ENCODE data around the gene NOB1. TPM values are rescaled to one million over a fixed set of nuclear protein-coding genes. Genes with fewer than 3 reads are reported as not detected.

NOB1 gene
- total RNA-seq, 1 experiment from 2014 or later: 172 TPM

DNA sequence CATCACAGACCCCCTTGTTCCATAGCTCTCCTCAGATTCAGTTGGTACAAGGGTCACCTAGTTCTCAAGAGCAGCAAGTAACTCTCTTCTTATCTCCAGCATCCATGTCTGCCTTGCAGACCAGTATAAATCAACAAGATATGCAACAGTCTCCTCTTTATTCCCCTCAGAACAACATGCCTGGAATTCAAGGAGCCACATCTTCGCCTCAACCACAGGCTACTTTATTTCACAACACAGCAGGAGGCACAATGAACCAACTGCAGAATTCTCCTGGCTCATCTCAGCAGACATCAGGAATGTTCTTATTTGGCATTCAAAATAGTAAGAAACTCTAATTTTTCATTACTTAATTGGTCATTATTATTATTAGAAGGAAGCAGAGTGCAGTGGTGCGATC lies 60.8 kb downstream of the NOB1 start:
- Histone ChIP-seq H3K79me2 (ENCODE audit: insufficient read depth, low read length) (peaks cover 83% of the 10 kb centered on the region), H4K20me1 (ENCODE audit: insufficient read depth) (0 out of 2 replicates have a peak, but pooled peaks cover 8% of the 10 kb centered on the region), H3K36me3 (ENCODE audit: control insufficient read depth in 1 of 2, insufficient read depth in 2 of 2, low read length in 2 of 2) (peaks cover 70 to 75% of the 10 kb centered on the region in 2 experiments), H3K27me3 (ENCODE audit: insufficient read depth, low read length) (no peaks in the 10 kb centered on the region), H3K4me3 (replicated peaks in 1 of 2; ENCODE audit: low read depth in 1 of 2, low read length in 2 of 2) (no peak overlapping the region), H3K9me2 (ENCODE audit: insufficient read depth) (no peaks in the 10 kb centered on the region), H3K9ac (ENCODE audit: low read length) (no peak overlapping the region), H3K4me1 (ENCODE audit: control insufficient read depth in 1 of 2, insufficient read depth in 2 of 2, low read length in 2 of 2) (no peaks in the 10 kb centered on the region), H3K9me3 (ENCODE audit: control insufficient read depth in 1 of 2, insufficient read depth in 1 of 2, low read depth in 1 of 2, low read length in 2 of 2) (no peaks in the 10 kb centered on the region), H3K27ac (ENCODE audit: low read depth, low read length) (no peak overlapping the region), H3K4me2 (ENCODE audit: low read length) (no peak overlapping the region), H2AFZ (ENCODE audit: low read depth, low read length, poor library complexity, severe bottlenecking) (no peak overlapping the region)
- TF ChIP-seq TCF7L2 (IDR thresholded peaks at IDR 0.05; ENCODE audit: borderline replicate concordance, extremely low read depth, insufficient read depth, insufficient read length) (no peak), YY1 (IDR thresholded peaks at IDR 0.05; ENCODE audit: extremely low read depth, insufficient replicate concordance, low read depth, low read length) (no peak), JUND (IDR thresholded peaks at IDR 0.05) (no peak), POLR2A (IDR thresholded peaks at IDR 0.05; ENCODE audit: borderline replicate concordance, extremely low read depth, insufficient read depth, insufficient read length) (no peak), ZNF274 (IDR thresholded peaks at IDR 0.05; ENCODE audit: low read depth, low read length) (no peak), FOSL1 (IDR thresholded peaks at IDR 0.05; ENCODE audit: low read depth) (no peak), EZH2 (IDR thresholded peaks at IDR 0.05) (no peak), EZH2phosphoT487 (IDR thresholded peaks at IDR 0.05; ENCODE audit: borderline replicate concordance) (no peak), POLR2AphosphoS5 (IDR thresholded peaks at IDR 0.05; ENCODE audit: low read depth, low read length) (no peak), ATF3 (IDR thresholded peaks at IDR 0.05) (no peak), SP1 (IDR thresholded peaks at IDR 0.05; ENCODE audit: low read depth) (no peak), EGR1 (IDR thresholded peaks at IDR 0.05; ENCODE audit: low read depth) (no peak), ZFX (IDR thresholded peaks at IDR 0.05) (no peak), SIN3A (IDR thresholded peaks at IDR 0.05; ENCODE audit: low read depth) (no peak), RAD21 (IDR thresholded peaks at IDR 0.05; ENCODE audit: low read depth) (no peak), SRF (IDR thresholded peaks at IDR 0.05; ENCODE audit: low read depth) (no peak), ELF1 (IDR thresholded peaks at IDR 0.05; ENCODE audit: borderline replicate concordance, low read depth) (no peak), CBX3 (IDR thresholded peaks at IDR 0.05; ENCODE audit: low read depth) (no peak)
- TF ChIP-seq, protein P1, sequence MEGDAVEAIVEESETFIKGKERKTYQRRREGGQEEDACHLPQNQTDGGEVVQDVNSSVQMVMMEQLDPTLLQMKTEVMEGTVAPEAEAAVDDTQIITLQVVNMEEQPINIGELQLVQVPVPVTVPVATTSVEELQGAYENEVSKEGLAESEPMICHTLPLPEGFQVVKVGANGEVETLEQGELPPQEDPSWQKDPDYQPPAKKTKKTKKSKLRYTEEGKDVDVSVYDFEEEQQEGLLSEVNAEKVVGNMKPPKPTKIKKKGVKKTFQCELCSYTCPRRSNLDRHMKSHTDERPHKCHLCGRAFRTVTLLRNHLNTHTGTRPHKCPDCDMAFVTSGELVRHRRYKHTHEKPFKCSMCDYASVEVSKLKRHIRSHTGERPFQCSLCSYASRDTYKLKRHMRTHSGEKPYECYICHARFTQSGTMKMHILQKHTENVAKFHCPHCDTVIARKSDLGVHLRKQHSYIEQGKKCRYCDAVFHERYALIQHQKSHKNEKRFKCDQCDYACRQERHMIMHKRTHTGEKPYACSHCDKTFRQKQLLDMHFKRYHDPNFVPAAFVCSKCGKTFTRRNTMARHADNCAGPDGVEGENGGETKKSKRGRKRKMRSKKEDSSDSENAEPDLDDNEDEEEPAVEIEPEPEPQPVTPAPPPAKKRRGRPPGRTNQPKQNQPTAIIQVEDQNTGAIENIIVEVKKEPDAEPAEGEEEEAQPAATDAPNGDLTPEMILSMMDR (IDR thresholded peaks at IDR 0.05 in 2 of 3, conservative IDR thresholded peaks at IDR 0.05 in 1 of 3; ENCODE audit: borderline replicate concordance in 1 of 3, insufficient read depth in 1 of 3, low read depth in 2 of 3, low read length in 2 of 3): no peak
- TF ChIP-seq, protein P2, sequence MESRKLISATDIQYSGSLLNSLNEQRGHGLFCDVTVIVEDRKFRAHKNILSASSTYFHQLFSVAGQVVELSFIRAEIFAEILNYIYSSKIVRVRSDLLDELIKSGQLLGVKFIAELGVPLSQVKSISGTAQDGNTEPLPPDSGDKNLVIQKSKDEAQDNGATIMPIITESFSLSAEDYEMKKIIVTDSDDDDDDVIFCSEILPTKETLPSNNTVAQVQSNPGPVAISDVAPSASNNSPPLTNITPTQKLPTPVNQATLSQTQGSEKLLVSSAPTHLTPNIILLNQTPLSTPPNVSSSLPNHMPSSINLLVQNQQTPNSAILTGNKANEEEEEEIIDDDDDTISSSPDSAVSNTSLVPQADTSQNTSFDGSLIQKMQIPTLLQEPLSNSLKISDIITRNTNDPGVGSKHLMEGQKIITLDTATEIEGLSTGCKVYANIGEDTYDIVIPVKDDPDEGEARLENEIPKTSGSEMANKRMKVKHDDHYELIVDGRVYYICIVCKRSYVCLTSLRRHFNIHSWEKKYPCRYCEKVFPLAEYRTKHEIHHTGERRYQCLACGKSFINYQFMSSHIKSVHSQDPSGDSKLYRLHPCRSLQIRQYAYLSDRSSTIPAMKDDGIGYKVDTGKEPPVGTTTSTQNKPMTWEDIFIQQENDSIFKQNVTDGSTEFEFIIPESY (IDR thresholded peaks at IDR 0.05; ENCODE audit: extremely low read depth, insufficient replicate concordance, low read length): no peak
- ChIA-PET RAD21 (ENCODE audit: low non-redundant PET in 1 of 2, low total read pairs in 2 of 2, uncharacterized antibody in 2 of 2, unreplicated experiment in 2 of 2) (no interaction called here), POLR2A (no interaction called here), CTCF (no interaction called here)
- no TSS peak for BruUV-seq (replicated peaks)
- intact Hi-C loops (cut with micrococcal nuclease): no loop called here
- no peak for DNase-seq (ENCODE audit: low read depth, low spot score)
- ATAC-seq: no peak
